Measurements from ENCODE around the gene MACROD1.

MACROD1 gene

DNA sequence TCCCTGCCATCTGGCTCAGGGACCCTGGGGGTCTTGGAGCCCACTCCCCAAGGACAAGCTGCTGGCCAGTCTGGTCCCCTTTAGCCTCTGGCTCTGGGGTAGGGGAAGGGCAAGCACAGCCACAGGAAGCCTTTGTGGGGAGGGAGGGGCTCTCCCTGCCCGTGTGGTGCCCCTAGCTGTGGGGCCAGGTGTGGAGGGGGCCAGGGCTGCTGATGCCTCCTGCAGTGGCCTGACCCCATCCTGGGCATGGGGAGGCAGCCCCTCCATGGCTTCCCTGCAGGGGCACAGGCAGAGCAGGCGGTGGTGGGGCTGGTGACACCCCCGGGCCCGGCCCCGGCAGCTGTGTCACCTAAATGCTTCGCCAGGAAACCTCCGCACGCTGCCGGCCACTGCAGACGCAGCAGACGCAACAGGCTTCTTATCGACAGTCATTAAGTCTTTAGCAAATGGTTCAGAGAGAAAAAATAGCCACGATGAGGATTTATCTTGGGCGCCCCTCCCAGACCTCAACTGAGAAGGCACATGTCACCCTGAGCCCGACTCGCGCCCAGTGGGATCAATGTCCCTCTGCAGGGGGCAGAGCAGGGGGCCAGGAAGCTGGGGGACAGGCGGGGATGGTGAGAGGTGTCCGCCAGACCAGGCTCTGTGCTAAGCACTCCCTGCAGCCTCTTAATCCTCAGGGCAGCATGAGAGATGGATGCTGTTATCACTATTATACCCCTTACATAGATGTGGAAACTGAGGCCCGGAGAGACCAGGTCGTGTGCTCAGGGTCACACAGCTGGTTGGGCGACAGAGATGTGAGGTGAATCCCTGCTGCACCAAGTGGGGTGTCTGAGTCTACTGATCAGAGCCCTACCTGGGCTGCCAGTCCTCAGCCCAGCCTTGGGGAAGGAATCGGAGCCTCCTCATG is 96.3 kb downstream of the MACROD1 start:
- no peak for DNase-seq

DNA sequence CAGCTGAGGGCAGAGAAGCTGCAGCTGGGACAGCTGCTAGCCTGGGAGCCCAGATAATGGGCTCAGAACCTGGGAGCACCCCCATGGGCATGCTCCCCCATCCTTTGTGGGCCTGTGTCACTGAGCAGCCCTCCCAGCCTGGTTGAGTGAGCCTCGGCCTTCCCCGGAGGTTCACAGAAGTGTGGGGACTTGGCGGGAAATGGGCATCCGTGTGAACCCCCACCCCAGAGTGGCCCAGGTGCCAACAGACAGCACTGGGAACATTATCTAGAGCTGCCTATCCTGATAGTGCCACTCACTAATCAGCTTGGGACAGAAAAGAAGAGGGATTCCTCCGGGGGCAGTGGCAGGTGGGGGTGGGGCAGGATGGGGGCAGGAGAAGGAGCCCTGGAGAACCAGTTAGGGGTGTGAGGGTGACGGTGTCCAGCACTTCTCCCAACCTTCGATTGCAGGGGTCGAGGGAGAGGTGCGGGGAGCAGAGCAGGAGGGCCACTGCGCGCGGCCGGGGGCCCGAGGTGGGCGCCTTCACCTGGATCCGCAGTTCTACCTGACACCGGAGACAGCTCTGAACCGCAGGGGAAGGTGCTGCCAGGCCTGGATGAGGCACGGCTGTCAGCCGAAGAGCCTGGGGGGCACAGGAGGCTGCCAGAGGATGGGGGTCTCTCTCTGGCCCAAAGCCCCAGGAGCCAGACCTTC is 97.1 kb downstream of the MACROD1 start:
- no peak for DNase-seq

DNA sequence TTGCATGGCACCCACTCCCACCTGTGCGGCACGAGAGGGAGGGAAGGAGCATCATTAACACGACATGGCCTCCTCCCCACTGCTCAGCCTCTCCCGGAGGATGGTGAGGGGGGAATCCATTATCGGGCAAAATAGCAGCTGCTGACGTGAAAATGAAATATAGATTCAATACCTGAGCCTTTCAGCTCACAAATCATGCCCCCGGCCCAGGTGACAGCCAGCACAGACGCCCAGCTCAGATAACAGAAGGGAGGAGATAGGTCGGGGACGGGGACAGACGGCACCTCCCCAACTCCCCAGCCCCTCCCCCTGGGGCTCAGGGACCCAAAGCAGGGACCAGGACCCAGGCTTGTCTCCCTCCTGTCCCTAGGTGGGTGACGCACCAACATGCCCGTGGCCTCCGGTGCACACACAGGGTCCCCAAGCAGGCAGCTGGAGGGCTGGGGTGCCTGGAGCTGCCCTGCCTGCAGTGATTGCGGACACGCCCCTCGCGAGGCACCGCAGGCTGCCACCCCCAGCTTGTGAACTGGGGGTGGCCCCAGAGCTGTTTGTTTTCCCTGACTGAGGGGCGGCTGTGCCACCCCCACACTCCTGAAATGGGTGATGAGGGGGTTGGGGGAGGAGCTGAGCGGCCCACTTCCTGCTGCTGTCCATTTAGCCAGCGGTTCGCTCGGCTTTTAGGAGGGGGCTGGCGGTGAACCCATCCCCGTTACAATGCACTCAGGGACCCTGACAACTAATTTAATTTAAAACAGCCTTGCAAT is 98.5 kb downstream of the MACROD1 start:
- DNase-seq: no peak

DNA sequence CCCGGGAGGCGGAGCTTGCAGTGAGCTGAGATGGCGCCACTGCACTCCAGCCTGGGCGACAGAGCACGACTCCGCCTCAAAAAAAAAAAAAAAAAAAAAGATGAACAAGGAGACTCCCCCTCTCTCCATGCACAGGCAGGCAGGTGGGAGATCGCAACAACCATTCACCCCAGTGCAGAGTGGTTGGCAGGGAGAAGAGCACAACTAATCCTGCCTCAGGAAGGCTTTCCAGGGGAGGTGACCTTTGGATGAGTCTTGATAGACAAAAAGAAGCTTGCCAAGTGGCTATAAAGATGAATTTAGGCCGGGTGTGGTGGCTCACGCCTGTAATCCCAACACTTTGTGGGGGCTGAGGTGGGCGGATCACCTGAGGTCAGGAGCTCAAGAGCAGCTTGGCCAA is 100.2 kb downstream of the MACROD1 start:
- DNase-seq: no peak

DNA sequence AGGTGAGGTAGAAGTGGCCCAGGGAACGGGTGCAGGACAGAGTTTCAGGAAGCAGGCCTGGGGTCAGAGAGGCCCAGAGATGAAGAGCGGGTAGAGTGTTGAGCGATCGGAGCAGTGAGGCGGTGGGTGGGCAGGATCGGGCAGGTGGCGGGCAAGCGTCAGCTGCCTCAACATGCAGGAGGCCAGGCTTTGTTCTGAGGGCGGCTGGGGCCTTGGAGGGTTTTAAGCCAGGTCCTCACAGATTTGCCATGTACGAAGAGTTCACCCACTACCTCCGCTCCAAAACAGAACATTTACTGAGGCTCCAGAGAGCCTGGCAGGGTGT is 100.8 kb downstream of the MACROD1 start:
- no peak for DNase-seq

DNA sequence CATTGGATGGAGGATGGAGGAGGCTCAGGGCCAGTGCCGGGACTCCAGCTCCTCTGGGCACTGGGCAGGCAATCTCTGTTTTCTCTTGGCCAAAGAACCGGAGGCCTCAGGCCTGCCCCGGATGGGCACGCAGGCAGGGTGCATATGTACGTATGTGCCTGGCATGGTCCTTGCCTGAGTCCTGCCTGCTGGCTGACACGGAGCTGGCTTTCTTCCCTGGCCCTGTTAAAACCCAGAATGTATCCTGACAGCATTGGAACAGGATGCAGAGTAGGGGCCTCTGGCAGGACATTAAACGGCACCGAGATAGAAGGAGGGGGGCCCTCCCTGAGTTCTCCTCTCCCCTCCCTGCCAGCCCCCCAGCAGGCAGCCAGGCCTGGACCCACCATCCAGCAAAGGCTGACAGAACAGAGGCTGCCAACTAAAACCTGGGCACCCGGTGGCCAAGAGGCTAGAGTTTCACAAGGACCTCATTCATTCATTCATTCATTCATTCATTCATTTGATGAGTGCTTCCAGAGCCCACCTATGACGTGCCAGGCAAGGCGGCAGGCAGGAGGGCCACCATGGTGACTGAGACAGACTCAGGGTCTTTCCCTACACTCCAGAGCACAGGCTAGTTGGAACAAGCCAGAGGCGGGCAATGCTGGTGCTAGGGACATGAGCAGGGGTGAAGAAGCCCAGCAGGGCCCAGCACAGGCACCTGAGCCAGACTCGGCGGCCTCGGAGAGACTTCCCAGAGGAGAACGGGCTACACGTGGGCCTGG is 101.4 kb downstream of the MACROD1 start:
- no peak for DNase-seq

DNA sequence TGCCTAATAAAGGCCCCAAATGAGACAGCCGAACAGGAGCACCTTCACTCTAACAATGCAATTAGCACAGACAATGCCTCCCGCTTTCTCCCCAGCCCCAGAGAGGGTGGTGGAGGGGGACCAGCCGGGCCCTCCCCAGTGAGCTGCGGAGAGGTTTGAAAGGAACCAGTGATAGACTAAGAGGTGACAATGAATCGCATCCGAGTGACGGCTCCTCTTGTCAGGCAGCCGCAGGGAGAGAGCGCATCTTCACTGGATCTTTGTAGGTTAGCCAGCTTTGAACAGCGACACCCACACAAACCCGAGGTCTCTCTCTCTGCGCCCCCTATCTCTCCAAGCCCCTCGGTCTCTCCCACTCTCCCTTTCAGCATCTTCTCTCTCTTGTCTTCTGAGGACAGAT is 102.1 kb downstream of the MACROD1 start:
- no peak for DNase-seq

DNA sequence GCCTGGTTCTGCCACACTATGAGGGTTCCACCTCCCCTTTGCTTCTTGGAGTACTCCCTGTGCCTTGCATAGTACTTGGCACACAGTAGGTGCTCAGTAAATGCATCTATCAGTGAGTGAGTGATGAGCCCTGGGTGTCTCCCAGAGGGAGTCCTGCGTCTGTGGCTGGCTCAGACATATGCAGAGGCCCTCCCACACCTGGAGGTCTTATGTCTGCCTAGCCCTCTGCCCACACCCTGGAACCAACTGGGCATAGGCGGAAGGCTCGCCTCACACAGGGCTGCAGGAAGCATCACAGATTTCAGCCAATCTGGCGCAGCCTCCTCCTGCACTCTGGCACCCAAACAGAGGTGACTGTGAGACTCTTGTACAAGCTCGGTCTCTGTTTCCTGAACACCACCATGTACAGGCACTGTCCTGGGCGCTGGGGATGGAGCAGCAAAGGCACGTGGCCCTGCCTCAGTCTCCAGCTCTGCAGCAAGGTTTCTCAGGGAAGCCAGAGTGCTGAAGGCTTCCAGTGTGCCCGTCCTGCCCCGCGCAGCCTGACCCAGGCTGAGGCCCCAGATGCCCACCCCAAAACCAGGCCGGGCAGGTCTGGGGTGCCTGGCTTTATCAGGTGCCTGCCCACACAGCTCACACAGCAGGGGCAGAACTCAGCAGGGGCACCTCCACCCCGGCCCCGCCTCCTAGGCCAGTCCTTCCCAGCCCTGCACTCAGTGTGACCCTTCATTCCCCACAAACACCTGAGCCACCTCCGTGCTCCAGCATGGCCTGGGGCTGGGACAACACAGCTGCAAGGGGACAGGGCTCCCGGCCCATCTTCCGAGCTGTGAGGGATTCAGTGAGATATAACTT is 103.5 kb downstream of the MACROD1 start:
- no peak for DNase-seq

DNA sequence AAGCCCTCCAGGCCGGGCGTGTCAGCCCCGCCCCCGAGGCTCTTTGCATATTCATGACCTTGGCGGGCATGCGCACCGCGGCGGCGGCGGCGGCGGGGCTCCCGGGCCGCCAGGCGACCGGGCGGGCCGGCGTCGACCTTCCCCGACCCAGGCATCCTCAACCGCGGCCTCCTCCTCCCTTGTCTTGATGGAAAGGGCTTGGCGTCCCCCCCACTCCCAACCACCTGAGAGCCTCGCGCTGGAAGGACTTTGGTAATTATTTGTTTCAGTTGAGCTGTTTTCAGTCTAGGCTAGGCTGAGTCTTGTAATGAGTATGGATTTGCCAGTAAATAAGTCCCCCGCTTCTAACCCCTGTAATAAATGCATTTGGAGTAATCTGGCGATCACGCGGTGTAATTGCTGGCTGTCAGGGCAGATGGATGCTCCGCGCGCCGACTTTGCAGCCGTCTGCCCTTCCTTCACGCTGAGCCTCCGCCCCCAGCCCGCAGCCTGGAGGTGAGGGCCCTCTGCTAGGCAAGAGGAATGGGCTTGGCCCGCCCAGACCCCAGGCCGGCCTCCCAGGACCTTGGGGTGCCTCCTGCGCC is 105.0 kb downstream of the MACROD1 start:
- DNase-seq: no peak

DNA sequence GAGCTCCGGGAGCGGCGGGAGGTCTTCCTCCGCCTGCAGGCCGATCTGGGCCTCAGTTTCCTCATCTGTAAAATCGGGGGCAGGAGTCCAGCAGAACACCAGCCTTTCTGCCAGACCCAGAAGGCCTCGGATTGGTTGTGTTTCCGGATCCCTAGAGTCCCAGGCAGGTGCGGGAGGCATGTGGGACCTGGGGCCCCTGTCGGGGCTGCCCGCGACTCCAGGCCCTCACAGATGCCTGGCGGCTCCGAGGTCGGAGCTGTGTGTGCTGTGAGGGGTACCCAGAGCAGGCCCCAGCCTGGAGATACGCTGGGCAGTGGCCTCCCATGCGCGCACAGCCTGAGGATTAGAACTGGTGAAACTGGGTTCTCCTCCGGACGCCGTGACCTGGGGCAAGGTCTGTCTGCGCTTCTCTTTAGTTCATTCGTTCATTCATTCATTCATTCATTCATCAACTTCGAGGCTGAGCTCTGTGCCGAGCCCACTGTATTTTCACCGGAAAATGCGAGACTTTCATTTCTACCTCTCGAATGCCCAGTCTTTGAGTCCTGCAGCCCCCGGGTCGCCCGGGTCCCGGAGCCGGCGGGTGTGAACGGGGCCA is 105.6 kb downstream of the MACROD1 start:
- no peak for DNase-seq

DNA sequence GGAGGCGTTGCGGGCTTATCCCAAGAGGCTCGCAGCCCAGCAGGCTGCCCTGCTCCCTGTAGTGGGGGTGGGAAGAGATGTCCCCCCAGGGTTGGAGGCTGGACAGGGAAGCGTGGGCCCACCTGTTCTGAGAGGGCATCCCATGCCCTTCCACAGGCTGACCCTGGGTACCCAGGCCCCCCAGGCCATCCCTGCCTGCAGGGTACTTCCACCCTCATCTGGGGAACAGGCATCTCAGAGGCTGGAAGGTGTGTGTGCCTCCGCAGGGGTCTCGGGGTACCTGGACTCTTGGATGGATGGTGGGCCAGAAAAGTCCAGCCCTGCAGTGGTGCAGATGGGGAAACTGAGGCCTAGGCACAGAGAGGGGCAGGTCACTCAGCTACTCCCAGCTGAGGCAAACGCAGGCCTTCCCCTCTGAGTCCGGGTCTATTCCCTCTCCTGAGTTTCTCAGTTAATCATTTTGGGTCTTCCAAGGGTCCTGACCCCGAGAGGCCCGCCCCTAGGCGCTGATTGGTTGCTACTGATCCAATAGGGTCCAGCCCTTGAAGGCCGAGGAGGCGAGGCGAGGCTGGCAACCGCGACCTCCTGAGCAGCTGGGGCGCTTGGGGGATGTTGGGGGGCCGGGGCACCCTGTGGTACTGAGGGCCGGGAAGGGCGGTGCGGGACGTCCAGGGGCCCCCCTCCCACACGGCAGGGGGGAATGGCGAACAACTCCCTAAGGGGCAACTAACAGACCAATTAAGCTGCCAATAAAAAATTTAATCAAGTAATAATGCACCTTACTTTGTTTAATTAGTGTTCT is 106.4 kb downstream of the MACROD1 start:
- DNase-seq: no peak

DNA sequence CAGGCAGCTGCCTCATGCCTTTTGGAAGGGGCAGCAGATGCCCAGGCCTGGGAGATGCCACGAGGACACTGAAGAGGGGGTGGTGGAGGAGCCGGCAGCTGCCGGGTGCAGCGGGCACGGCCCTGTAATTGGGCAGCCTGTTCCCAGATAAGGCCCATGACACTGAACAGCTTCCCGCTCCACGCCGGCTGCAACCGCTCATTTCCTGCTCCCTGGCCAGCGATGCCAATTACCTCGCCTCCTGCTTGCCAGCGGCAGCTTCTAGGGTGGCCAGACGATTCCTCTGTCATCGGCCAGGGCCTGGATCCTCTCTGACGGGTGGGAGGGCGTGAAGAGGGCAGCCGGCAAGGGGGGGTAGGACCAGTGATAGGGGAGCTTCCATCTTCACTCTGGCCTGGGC is 107.4 kb downstream of the MACROD1 start:
- DNase-seq: no peak

DNA sequence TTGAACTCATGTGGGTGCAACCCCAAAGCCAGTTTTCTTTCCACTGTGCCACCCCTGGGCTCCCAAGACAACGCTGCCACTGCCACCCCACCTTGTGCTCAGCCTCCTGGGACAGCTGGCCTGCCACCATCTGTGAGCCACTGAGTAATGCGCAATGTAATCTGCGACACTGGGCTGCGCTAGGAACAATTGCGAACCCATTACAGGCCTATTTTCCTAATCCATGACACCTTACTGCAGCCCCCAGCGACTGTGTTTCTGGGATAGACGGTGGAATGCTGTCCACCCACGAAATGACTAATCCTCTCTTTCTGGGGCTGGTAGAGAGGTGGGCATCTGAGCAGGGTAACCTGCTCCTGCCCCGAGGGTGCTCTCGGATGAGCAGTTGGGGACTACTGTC is 108.0 kb downstream of the MACROD1 start:
- DNase-seq: no peak

DNA sequence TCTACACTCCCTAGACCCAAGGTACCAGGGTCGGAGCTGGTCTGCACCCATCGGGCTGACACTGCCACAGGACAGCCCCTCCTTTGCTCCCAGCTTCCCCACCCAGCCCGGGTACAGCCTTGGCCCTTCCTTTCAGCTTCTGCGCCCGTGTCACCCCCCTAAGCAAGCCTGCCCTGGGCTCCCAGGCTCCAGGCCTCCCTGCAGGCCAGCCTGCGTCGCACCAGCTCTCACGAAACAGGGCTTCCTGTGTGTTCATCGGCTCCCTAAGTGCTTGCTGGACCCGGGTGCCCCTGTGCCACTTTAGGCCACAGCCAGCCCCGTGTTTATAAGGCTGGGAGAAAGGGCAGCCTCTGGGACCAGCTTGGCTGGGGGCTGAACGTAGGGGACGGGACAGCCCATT is 109.1 kb downstream of the MACROD1 start:
- DNase-seq: no peak

DNA sequence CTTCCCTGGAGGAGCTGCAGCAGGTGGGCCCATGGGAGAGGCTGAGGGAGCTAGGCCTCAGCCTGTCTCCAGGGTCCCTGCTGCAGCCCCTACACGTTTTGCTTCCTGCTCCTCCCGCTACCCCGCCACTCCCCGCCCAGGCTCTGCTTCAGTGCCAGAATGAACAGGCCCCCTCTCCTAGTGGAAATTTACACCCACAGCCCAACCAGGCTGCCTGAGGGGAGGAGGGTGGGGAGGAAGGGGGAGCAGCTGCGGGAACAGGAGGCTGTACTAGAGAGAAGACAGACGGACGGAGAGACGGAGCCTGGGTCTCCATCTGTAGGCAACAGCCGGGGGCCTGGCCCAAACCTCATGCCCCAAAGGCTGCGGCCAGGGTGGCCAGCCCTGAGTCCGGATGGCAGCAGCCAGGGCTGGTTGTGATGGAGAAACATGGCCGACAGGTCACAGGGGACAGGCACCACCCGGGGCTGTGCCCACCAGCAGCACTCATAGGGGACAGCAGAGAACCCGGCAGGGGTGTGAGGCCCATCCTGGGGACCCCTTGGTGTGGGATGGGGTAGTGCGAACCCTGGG is 109.6 kb downstream of the MACROD1 start:
- no peak for DNase-seq

DNA sequence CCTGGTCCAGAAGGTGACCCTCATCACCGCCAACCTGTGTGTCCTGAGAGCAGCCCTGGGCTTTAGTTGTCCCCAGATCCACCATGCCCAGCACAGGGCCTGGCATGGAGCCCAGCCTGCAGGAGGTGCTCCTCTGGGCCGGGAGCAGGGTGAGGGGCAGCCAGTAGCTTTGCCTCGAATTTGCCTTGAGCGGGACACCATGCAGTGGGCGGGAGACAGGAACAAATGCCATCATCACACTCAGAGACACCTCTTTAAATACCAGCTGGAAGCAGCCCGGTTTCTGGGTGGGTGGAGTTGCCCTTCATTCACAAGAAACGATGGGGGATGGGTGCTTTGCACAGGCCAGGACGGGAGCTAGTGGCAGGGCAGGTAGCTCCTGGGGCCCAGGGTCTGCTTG is 110.8 kb downstream of the MACROD1 start:
- no peak for DNase-seq

DNA sequence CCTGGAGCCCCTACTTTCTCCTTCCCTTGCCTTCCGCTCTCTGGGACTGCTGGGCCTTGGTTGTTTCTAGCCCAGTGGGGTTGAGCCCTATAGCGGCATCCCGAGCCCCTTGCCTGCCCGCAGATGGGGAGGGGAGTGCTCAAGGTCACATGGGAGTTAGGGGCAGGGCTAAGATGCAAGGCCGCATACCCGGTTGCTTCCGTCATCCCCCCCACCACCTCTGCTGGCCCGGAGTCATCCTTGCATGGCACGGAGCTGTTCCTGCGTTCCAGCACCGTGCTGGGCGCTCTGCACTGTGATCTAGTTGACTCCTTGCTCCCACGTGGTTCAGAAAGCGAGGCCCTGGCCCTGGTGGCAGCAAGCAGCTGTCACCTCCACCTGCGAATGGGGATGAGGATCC is 112.2 kb downstream of the MACROD1 start:
- DNase-seq: no peak

DNA sequence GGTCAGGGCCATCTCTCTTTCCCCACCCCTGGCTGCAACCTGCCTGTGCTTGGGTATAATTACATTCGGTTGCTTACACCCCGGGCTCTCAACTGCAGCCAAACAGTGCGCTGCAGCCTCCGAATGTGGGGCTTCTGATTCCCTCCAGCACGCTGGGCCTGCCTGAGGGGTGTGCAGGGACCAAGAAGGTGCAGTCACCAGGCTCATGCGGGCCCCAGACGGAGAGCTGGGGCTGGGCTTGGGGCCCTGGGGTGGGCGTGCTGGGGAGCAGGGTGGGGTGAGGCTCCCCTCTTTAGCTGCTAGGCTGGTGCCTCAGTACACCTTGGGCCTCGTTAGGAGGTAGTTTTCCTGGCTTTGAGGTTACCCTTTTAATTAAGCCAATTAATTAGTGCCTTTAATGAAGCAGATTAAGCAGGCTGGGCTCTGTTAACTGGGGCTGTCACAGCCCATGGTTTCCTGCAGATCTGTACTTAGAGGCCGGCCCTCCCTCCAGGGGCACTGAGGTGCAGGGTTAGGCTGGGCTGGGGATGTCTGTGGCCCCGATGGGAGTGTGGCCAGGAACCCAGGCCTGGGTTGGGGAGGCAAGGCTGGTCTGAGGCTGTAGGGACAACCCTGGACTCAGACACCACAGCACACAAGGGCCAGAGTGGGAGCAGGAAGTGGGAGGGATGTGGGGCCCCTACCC is 112.8 kb downstream of the MACROD1 start:
- DNase-seq: no peak

DNA sequence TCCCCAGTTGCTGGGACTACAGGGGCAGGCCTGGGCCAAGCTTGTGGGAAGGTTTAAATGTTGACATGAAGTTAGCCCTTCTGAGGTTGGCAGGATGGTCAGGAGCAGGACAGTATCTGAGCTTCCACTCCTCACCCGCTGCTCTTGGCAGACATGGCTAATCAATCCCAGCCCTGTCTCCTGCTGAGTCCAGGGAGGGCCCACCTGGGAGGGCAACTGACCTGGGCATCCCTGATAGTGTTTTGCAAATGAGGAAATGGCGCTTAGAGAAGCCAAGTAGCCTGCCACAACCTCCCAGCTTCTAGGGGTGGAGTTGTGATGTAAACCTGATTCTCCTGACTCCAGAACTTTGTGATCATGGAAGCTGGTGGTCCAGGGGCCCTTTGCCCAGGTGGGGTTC is 113.5 kb downstream of the MACROD1 start:
- no peak for DNase-seq

Data from NCI-H446 treated with DMSO at 0.1 percent for 48 hours (cell line).